T-helper 17 cell (primary cell): Measurements from ENCODE around the gene MUC5B. TPM values are rescaled to one million over a fixed set of nuclear protein-coding genes. Genes with fewer than 3 reads are reported as not detected.

Source experiments
- ATAC-seq: fragments of 150-1000 bp; cut with Tn5 transposase; 2 replicates; pipeline ENCODE4 v1.10.0; 2021; ENCODE audit warnings: mild to moderate bottlenecking, moderate library complexity
- DNase-seq, 3 donors: peaks; one replicate each; pipeline versions ENCODE4 v3.0.0 to v3.0.0-alpha.2; 2020 to 2021
- H3K9me3 ChIP-seq: one replicate; pipeline ENCODE4 v1.7.0; 2013; ENCODE audit warnings: low read length, mild to moderate bottlenecking; ENCODE audit not compliant: control insufficient read depth, poor library complexity, severe bottlenecking
- H3K27ac Mint-ChIP-seq: one replicate; pipeline ENCODE4 v1.8.0; 2022; ENCODE audit warnings: mild to moderate bottlenecking, moderate library complexity, mixed read lengths
- H3K27me3 Mint-ChIP-seq: one replicate; pipeline ENCODE4 v1.8.0; 2022; ENCODE audit warnings: mixed read lengths
- H3K36me3 Mint-ChIP-seq: one replicate; pipeline ENCODE4 v1.8.0; 2022; ENCODE audit warnings: low read depth, mixed read lengths
- H3K4me1 Mint-ChIP-seq: one replicate; pipeline ENCODE4 v1.8.0; 2022; ENCODE audit warnings: mild to moderate bottlenecking, mixed read lengths
- H3K4me3 Mint-ChIP-seq: one replicate; pipeline ENCODE4 v1.8.0; 2022; ENCODE audit warnings: mild to moderate bottlenecking, moderate library complexity, mixed read lengths
- total RNA-seq, 4 donors: library from RNA in 2 of 4; stranded (reverse) in 2 of 4; gene quantifications; one replicate each; pipeline ENCODE4 v1.2.3 and lab custom pipeline; 2022 to 2026

Gene MUC5B
- total RNA-seq, 2 donors from 2014 or later: not detected

DNA sequence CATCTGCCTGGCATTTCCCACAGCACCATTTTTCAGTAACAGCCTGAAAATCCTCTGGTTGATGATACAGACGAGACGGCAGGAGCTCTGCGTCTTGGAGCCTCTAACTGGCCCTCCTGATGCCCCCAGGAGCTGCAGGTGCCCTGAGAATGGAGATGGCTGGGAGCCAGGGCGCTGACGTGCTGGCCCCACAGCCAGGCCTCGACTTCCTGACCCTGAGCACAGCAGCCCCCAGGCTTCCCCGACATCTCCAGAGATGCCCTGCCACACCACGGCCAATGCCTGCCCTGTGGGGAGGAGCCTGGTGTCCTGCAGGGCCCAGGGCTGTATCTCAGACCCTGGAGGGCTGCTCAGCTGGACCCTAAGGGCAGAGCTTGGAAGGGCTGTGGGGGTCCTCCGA, 65.1 kb downstream of the MUC5B start:
- Mint-ChIP-seq H3K27me3 (no peaks in the 10 kb centered on the region), H3K36me3 (peaks cover 3% of the 10 kb centered on the region), H3K4me1 (peaks cover 7% of the 10 kb centered on the region), H3K4me3 (no peak overlapping the region), H3K27ac (no peak overlapping the region)
- DNase-seq: no peak
- no peaks in the 10 kb centered on the region for H3K9me3 ChIP-seq
- ATAC-seq: no peak

DNA sequence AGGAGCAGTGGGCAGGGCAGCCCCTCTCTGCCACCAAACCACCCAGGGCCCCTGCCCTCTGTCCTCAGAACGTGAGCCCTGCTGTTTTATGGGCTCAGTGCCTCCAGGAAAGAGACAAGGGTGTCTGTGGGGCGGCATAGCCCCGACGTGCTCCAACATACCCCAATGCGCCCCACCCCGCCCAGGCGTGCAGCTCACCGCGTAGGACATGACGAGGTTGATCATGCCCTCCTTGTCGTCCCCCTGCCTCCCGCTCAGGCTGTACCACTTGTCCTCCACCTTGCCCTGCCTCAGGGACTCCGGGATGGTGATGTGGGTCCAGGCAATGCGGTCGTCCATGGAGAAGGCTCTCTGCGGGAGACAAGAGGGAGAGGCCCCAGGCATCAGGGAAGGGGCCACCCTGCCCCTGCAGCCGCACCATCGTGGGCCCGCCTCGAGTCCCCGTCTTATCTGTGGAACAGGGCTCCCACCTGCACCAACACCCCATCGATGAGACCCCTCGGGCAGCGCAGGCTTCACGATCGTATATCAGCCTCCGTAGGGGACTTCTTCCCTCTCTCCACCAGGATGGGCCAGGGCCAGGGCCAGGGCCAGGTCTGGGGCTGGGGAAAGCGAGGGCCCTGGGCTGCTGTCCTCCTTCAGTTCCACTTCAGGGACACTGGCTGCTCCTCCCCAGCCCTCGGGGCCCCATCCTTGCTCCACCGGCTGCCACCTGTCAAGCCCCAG, 65.7 kb downstream of the MUC5B start:
- Mint-ChIP-seq H3K4me1 (peaks cover 9% of the 10 kb centered on the region), H3K4me3 (no peak overlapping the region), H3K36me3 (peaks cover 3% of the 10 kb centered on the region), H3K27me3 (no peaks in the 10 kb centered on the region), H3K27ac (no peak overlapping the region)
- H3K9me3 ChIP-seq: no peaks in the 10 kb centered on the region
- no peak for ATAC-seq
- peak in 1 of 3 donors; percentile 5 for DNase-seq

DNA sequence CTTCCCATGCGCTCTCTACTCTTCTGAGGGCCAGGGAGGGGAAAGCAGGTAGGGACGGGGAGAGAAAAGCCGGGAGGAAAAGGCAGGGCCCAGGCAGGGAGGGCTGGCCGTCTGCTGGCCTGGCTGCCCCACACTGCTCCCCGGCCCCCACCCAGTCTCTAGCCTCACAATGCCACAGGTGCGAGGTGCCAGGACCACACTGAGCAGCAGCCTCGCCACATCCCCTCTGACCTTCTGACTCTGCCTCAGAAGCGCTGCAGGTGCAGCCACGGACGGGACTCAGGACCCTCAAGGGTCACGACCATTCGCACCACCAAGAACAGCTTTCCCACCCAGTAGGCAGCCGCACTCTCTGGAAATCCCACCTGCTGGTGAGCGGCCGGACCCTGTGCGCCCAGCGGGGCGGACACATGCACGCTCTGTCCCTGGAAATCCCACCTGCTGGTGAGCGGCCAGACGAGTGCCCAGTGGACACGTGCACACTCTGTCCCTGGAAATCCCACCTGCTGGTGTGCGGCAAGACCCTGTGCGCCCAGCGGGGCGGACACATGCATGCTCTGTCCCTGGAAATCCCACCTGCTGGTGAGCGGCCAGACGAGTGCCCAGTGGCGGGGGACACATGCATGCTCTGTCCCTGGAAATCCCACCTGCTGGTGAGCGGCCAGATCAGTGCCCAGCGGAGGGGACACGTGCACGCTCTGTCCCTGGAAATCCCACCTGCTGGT, 66.5 kb downstream of the MUC5B start:
- DNase-seq (no peak), ATAC-seq (no peak)
- H3K9me3 ChIP-seq: no peaks in the 10 kb centered on the region
- Mint-ChIP-seq H3K27ac (no peak overlapping the region), H3K36me3 (peaks cover 3% of the 10 kb centered on the region), H3K4me3 (no peak overlapping the region), H3K4me1 (peaks cover 9% of the 10 kb centered on the region), H3K27me3 (no peaks in the 10 kb centered on the region)

DNA sequence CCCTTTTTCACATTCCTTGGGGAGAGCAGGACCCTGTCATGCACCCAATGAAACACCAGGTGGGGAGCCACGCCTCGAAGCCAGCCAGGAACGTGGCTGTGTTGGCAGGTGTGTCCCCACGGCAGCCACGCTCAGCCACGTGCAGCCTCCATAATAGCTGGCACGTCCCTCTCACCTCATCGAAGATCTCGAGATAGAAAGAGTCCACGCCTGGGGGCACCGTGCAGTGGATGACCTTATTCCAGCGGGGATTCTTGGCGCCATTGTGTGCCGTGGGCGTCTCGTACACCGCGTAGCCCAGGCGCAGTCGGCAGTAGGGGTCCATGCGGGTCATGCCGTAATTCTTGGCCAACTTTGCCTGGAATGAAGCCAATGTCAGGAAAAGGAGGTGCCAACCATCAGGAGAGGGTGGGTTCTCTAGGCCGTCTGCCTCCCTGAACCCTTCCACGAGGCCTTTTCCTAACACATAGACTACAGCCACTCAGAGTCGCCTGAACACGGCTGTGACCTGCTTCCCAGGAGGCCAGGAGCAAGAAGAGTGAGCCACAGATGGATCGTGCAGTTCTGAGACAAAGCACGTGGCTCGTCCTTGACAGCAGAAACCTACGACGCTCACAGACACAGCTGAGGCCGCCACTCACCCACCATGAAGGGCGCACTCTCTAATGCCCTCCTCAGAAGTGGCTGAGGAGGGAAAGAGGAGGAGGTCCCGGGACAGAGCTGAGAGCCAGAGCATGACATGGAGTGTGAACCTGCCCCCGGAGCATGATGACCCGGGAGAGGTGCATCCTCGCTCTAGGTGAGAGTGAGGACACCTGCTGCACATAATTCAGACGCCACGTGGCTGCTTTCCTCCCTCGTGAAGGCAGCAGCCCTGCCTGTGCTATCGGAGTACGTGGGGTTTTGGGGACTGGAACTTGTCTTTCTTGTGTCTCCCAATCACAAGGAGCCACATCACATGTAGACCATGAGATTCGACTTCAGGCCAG, 67.5 kb downstream of the MUC5B start:
- no peak for DNase-seq
- Mint-ChIP-seq H3K27ac (no peak overlapping the region), H3K4me3 (no peak overlapping the region), H3K4me1 (peaks cover 9% of the 10 kb centered on the region), H3K27me3 (no peaks in the 10 kb centered on the region), H3K36me3 (peaks cover 3% of the 10 kb centered on the region)
- no peaks in the 10 kb centered on the region for H3K9me3 ChIP-seq
- no peak for ATAC-seq

DNA sequence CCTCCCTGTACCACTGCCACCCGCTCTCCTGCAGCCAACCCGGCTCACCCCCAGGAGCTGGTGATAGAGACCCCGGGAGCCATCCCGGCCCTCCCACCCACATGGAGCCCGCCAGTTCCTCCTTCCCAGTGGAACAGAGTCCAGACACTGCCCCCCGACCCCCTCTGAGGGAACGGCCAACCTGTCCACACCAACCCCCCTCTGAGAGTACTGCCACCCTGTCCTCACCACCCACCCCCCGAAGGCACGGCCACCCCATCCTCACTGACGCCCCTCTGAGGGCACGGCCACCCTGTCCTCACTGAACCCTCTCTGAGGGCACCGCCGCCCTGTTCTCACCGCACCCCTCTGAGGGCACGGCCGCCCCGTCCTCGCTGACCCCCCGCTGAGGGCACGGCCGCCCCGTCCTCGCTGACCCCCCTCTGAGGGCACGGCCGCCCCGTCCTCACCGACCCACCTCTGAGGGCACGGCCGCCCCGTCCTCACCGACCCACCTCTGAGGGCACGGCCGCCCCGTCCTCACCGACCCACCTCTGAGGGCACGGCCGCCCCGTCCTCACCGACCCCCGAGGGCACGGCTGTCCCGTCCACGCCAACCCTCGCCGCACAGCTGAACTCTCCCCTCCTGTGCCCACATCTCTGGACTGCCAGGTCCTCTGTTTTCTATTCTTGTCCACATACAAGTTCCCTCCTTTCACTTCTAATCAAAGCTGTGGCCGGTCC, 68.6 kb downstream of the MUC5B start:
- DNase-seq: no peak
- peaks cover 9% of the 10 kb centered on the region for H3K4me1 Mint-ChIP-seq
- no peaks in the 10 kb centered on the region for H3K27me3 Mint-ChIP-seq

DNA sequence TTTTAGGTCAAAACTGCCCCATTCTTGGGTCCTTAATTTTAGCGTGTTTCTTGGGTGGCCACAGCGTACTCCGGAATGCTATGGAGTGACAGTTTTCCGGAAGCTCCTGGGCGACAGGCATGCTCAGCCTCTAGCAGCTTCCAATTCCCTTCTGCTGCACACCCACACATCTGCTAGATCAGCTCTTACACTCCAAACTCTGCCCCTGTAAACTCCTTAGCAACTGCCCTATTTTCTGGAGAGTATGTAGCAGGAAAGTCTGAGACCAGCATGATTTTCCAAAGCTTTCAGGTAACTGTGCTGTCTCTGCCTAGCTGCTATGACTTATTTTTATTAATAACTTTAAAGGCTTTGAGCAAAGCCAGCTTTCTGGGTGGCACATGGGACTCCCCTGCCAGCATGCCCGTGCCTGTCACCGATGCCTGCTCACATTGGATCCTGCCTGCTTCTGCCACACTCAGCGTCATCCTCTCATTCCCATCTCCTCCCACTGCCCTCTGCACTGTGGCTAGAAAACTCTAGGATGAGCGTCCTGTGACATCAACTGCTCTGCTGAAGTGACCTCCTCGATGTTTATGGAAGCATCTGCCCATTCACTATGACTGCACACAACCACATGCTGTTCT, 69.3 kb downstream of the MUC5B start:
- H3K9me3 ChIP-seq: no peaks in the 10 kb centered on the region
- H3K27ac Mint-ChIP-seq: peak overlapping the region; percentile 83
- peaks cover 9% of the 10 kb centered on the region for H3K4me1 Mint-ChIP-seq
- no peak for DNase-seq
- H3K4me3 Mint-ChIP-seq: peak overlapping the region; percentile 25
- H3K36me3 Mint-ChIP-seq: peaks cover 3% of the 10 kb centered on the region
- no peaks in the 10 kb centered on the region for H3K27me3 Mint-ChIP-seq
- no peak for ATAC-seq

More for the DNA sequence above, 68.6 kb downstream of the MUC5B start:
- H3K9me3 ChIP-seq: no peaks in the 10 kb centered on the region
- Mint-ChIP-seq H3K4me3 (no peak overlapping the region), H3K36me3 (peaks cover 3% of the 10 kb centered on the region), H3K27ac (peak overlapping the region; percentile 83)
- no peak for ATAC-seq

DNA sequence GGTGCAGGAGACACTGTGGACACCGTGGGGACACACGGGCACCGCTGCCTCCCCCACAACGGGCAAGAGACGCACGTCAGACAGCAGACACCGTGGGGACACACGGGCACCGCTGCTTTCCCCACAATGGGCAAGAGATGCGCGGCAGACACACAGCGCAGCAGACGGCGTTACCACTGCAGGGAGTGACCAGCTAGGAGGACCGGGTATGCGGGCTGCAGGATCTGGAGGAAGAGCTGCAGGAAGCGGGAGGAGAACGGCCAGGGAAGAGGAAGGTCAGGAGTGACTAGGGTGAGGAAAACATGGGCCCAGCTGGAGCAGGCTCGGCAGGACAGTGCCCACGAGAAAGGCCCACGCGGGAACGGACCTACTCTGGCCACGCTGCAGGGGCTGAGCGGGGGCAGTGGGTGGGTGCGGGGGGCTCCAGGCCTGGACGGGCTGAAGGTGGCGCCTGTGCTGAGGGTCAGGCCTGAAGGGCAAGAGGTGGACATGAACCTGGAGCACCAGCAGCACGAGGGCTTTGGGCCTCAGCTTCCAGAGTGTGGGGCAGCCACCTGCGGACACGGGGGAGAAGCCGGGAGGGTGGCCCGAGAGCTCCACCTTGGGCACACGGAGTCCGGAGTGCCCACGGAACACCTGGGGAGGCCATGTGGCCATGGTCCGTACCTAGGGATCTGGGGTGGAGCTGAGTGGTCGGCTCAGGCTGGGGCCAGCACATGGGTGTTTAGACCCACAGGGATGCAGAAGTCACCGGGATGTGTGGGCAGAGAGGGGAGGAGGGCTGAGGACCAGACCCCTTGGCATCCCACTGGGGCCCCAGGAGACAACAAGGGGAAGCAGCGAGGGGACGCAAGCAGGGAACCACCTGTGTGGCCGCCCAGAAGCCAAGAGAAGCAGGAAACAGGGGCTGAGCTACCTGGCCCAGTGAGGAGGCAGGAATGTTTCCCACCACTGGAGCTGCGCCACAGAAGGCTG, 70.1 kb downstream of the MUC5B start:
- ATAC-seq: no peak
- DNase-seq: peak in 1 of 3 donors; percentile 9
- H3K27ac Mint-ChIP-seq: peak overlapping the region; percentile 83
- H3K9me3 ChIP-seq: no peaks in the 10 kb centered on the region
- no peaks in the 10 kb centered on the region for H3K27me3 Mint-ChIP-seq
- peak overlapping the region; percentile 25 for H3K4me3 Mint-ChIP-seq
- peaks cover 9% of the 10 kb centered on the region for H3K4me1 Mint-ChIP-seq
- H3K36me3 Mint-ChIP-seq: peaks cover 3% of the 10 kb centered on the region

DNA sequence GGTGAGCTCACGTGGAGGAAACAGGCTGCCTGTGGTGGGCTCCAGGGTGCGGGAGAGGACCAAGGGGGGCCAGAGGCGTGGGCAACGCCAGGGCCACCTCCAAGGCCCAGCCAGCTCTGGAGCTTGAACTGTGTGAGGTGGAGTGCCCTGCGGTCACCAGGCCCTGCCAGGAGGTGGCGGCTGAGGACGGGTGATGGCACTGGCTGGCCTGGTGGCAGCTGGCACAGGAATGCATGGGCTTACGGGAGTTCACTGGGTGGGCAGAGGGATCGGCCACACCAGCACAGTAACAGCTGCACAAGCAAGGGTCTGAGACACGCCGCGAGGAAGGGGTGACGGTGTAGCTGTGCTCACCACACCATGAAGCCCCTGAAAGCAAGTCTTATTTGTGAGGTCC, 70.8 kb downstream of the MUC5B start:
- Mint-ChIP-seq H3K36me3 (peaks cover 3% of the 10 kb centered on the region), H3K27me3 (no peaks in the 10 kb centered on the region), H3K4me3 (no peak overlapping the region), H3K27ac (no peak overlapping the region), H3K4me1 (peaks cover 11% of the 10 kb centered on the region)
- ATAC-seq (peak; percentile 37), DNase-seq (no peak)
- H3K9me3 ChIP-seq: no peaks in the 10 kb centered on the region

DNA sequence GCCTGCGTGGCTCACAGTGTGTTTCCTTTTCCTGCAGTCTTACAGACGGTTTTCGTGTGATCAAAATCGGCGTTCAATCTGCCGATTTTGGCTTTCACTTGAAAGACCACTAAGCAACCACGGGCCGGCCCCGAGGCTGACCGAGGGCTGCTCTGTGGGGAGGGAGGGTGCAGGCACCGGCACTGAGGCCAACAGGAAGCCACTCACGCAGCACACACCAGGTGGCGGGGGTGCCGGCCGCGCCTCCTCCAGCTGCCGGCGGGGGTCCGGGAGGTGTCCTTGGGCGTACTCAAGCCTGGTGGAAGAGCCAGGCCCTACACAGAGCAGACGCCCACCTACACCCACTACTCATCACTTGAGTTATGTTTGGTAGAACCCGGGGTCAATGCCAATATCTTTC, 72.2 kb downstream of the MUC5B start:
- H3K4me3 Mint-ChIP-seq: no peak overlapping the region
- peaks cover 3% of the 10 kb centered on the region for H3K36me3 Mint-ChIP-seq
- H3K4me1 Mint-ChIP-seq: peaks cover 15% of the 10 kb centered on the region
- H3K9me3 ChIP-seq: no peaks in the 10 kb centered on the region
- no peak for DNase-seq
- no peaks in the 10 kb centered on the region for H3K27me3 Mint-ChIP-seq
- ATAC-seq: no peak
- H3K27ac Mint-ChIP-seq: no peak overlapping the region

DNA sequence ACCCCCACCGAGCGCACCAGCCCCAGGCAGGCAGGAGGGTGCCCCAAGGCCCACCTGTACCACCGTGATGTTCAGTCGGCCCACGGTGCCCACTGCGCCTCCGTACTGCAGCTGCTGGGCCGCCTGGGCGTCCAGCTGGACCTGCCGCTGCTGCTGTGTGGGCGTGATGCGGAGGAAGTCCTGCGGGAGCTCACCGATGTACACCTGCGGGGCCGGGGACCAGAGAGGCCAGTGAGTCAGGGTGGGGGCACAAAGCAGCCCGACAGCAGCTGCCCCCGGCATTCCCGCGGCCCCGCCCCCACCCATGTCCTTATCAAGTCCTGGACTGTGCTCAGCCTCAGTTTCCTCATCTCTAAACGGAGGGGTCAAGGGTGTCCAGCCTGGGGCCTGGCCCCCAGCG, 72.7 kb downstream of the MUC5B start:
- peaks cover 18% of the 10 kb centered on the region for H3K4me1 Mint-ChIP-seq
- H3K27me3 Mint-ChIP-seq: no peaks in the 10 kb centered on the region
- H3K36me3 Mint-ChIP-seq: peaks cover 3% of the 10 kb centered on the region
- no peaks in the 10 kb centered on the region for H3K9me3 ChIP-seq
- no peak overlapping the region for H3K4me3 Mint-ChIP-seq
- DNase-seq (no peak), ATAC-seq (no peak)
- no peak overlapping the region for H3K27ac Mint-ChIP-seq

DNA sequence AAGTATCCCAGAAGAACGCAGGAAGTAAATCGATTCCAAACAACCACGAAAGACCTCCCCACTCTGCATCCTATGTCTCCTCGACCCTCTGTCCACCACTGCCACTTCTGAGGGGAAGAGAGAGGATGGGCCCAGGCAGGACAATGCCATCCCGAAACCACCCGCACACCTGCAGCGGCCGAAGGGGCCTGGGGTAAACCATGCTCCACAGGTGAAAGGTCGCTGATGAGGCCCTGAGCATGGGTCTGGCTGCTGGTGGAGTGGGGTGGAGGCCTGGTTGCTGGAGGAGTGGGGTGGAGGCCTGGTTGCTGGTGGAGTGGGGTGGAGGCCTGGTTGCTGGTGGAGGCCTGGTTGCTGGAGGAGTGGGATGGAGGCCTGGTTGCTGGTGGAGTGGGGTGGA, 73.4 kb downstream of the MUC5B start:
- no peak overlapping the region for H3K27ac Mint-ChIP-seq

More for the DNA sequence above, 73.4 kb downstream of the MUC5B start:
- no peaks in the 10 kb centered on the region for H3K27me3 Mint-ChIP-seq
- no peak for ATAC-seq
- H3K4me3 Mint-ChIP-seq: no peak overlapping the region
- H3K36me3 Mint-ChIP-seq: peaks cover 3% of the 10 kb centered on the region
- no peaks in the 10 kb centered on the region for H3K9me3 ChIP-seq
- DNase-seq: no peak
- peaks cover 16% of the 10 kb centered on the region for H3K4me1 Mint-ChIP-seq
